NB4 (cell line): ENCODE results near the gene AMOTL1.

Experiments used
- DNase-seq: peaks from one replicate; pipeline ENCODE4 v3.0.0; 2010; ENCODE audit warnings: low read depth
- H3K4me3 ChIP-seq: one replicate; pipeline ENCODE4 v1.5.1; 2011; ENCODE audit warnings: mild to moderate bottlenecking, low read depth, low read length, moderate library complexity
- MYC ChIP-seq: IDR thresholded peaks from 2 replicates; pipeline ENCODE4 v1.6.1; 2011; ENCODE audit warnings: low read depth, low read length
- POLR2A ChIP-seq: IDR thresholded peaks from 2 replicates; pipeline ENCODE4 v1.6.1; 2011; ENCODE audit warnings: mild to moderate bottlenecking; ENCODE audit not compliant: insufficient read length; ENCODE audit errors: extremely low read depth
- TF ChIP-seq, protein P1 (sequence below): IDR thresholded peaks from 2 replicates; pipeline ENCODE4 v1.6.1; 2011; ENCODE audit warnings: low read depth, low read length
- TF ChIP-seq, protein P2 (sequence below): IDR thresholded peaks from one replicate; pipeline ENCODE4 v1.5.1; 2012; ENCODE audit warnings: low read depth, low read length

AMOTL1 gene, protein sequence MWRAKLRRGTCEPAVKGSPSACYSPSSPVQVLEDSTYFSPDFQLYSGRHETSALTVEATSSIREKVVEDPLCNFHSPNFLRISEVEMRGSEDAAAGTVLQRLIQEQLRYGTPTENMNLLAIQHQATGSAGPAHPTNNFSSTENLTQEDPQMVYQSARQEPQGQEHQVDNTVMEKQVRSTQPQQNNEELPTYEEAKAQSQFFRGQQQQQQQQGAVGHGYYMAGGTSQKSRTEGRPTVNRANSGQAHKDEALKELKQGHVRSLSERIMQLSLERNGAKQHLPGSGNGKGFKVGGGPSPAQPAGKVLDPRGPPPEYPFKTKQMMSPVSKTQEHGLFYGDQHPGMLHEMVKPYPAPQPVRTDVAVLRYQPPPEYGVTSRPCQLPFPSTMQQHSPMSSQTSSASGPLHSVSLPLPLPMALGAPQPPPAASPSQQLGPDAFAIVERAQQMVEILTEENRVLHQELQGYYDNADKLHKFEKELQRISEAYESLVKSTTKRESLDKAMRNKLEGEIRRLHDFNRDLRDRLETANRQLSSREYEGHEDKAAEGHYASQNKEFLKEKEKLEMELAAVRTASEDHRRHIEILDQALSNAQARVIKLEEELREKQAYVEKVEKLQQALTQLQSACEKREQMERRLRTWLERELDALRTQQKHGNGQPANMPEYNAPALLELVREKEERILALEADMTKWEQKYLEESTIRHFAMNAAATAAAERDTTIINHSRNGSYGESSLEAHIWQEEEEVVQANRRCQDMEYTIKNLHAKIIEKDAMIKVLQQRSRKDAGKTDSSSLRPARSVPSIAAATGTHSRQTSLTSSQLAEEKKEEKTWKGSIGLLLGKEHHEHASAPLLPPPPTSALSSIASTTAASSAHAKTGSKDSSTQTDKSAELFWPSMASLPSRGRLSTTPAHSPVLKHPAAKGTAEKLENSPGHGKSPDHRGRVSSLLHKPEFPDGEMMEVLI

DNA sequence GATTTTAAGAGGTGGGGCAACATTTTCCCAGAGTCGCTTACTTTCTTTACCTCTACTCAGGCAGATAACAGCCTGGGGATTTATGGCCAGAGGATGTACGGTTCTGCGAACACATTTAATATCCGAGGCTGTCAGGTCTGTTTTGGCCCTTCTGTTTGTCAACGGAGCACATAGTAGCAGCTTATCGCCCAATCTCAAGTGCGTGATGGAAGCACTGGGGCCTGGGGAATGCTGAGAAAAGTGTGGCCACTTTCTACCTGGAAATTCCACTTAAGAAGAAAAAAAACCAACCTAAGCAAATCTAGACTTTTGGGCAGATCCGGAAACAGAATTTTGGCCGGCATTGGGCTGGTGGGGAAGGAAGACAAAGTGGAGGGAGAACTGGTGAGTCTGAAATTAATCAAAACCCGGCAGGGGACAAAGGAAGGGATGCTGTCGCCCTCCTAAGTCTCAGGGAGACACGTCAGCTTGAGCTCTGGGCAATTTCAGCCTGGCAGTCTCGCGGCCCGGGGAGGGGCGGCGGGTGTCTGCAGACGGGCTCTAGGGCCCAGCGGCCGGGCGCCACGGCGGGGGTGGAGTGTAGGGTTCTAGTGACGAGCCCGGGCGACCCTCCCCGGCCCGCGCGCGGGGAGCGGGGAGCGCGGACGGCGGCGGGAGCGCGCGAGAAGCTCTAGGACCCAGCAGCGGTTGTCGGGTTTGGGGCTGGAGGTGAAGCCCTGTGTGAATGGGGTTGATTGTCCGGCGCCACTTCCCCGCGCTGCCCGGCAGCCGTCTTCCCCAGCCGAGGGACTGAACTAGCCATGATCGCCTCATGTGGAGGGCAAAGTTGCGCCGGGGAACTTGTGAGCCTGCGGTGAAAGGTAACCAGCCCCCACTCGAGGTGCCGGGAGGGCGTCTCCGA, at the start of gene AMOTL1:
Gene AMOTL1, plus strand, starts transcription at position 656 of the 901 bp plus-strand sequence. Its CDS starts 156 bp downstream, at position 812.
- peak within 1 kb of the TSS; percentile 59 for H3K4me3 ChIP-seq
- peak; percentile 87 for DNase-seq
- TF ChIP-seq, protein P1, sequence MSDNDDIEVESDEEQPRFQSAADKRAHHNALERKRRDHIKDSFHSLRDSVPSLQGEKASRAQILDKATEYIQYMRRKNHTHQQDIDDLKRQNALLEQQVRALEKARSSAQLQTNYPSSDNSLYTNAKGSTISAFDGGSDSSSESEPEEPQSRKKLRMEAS = peak; percentile 61
- TF ChIP-seq, protein P2, sequence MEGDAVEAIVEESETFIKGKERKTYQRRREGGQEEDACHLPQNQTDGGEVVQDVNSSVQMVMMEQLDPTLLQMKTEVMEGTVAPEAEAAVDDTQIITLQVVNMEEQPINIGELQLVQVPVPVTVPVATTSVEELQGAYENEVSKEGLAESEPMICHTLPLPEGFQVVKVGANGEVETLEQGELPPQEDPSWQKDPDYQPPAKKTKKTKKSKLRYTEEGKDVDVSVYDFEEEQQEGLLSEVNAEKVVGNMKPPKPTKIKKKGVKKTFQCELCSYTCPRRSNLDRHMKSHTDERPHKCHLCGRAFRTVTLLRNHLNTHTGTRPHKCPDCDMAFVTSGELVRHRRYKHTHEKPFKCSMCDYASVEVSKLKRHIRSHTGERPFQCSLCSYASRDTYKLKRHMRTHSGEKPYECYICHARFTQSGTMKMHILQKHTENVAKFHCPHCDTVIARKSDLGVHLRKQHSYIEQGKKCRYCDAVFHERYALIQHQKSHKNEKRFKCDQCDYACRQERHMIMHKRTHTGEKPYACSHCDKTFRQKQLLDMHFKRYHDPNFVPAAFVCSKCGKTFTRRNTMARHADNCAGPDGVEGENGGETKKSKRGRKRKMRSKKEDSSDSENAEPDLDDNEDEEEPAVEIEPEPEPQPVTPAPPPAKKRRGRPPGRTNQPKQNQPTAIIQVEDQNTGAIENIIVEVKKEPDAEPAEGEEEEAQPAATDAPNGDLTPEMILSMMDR = no peak
- TF ChIP-seq MYC (peak; percentile 68), POLR2A (peak; percentile 67)

DNA sequence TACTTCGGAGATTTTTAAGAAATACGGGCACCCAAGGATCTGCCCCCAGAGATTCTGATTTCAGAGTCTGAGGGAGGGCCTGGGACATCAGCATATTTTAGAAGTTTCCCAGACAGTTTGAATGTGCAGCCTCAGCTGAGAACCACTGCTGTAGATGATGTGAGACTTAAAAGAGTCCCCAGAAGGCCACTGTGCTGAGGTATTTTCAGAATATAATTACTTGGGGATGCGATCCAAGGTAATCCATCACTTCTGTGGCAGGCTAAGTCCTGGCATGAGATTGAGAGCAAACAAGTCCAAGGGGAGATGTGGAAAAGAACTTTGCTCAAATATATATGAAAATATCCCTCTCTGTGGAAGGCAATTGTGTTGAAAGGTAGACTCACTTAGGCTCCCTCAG, 48.3 kb upstream of the AMOTL1 start:
- DNase-seq = no peak
- TF ChIP-seq POLR2A = no peak
- no peak for TF ChIP-seq MYC
- TF ChIP-seq, protein P1 = no peak
- TF ChIP-seq, protein P2 = no peak
- H3K4me3 ChIP-seq = no peak overlapping the region

DNA sequence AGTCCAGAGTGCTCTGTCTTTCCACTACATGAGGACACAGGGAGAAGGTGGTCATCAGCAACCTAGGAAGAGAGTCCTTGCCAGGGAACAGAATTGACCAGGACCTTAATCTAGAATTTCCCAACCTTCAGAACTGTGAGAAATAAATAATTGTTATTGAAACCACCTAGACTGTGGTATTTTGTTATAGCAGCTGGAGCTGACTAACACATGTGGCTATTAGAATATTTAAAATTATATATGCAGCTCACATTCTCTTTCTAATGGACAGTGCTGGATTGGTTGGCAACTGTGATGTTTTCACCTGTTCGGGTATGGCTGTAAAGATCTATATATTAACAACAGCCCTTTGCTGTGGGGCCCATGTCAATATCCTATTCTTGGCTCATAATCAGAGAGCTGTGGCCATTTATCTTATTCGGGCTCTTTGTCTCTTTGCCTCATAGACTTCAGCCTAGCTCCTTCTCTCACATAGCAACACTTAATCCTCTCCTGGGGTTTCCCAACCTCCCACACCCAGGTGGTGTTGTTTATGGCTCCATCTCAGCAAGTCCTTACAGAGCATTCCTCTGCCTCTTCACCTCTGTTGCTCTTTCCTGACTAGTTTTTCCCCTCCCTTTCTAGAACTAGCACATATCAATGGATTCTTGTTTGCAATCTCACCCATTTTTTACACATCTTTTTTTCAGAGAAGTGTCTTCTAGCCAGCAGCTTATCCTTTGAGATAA, 46.4 kb upstream of the AMOTL1 start:
- H3K4me3 ChIP-seq = no peak overlapping the region
- DNase-seq = no peak
- TF ChIP-seq POLR2A = no peak
- no peak for TF ChIP-seq MYC
- TF ChIP-seq, protein P1 = no peak
- TF ChIP-seq, protein P2 = no peak

- no peak for DNase-seq
- no peak overlapping the region for H3K4me3 ChIP-seq
- TF ChIP-seq, protein P1 = no peak
- TF ChIP-seq, protein P2 = no peak
- TF ChIP-seq MYC (no peak), POLR2A (no peak)
Measured at GRCh38 chr11:94722735-94723134, 45.4 kb upstream of the AMOTL1 start.
